NCI-H526 (cell line): ENCODE measurements around the gene ASXL3.

Experiments
- DNase-seq, 2 experiments: peaks; one replicate each; lab custom pipeline; 2025; lab: John Stamatoyannopoulos, UW

ASXL3 gene

GRCh38 chr18:33583901-33584300 is 5.9 kb downstream of the ASXL3 start:
- no peak for DNase-seq

- DNase-seq: no peak
Measured at GRCh38 chr18:33584548-33585430, 6.8 kb downstream of the ASXL3 start.

GRCh38 chr18:33585431-33585775 is 7.4 kb downstream of the ASXL3 start:
- DNase-seq: no peak

GRCh38 chr18:33588361-33588760 is 10.3 kb downstream of the ASXL3 start:
- no peak for DNase-seq

- DNase-seq: no peak
Measured at GRCh38 chr18:33593261-33593660, 15.2 kb downstream of the ASXL3 start.

- no peak for DNase-seq
Measured at GRCh38 chr18:33594799-33595198, 16.8 kb downstream of the ASXL3 start.

GRCh38 chr18:33596178-33596854 is 18.3 kb downstream of the ASXL3 start:
- DNase-seq: no peak

- DNase-seq: no peak
Measured at GRCh38 chr18:33600846-33601245, 22.8 kb downstream of the ASXL3 start.

- DNase-seq: no peak
Measured at GRCh38 chr18:33603454-33603853, 25.4 kb downstream of the ASXL3 start.

- no peak for DNase-seq
Measured at GRCh38 chr18:33605250-33605649, 27.2 kb downstream of the ASXL3 start.

GRCh38 chr18:33606621-33607020 is 28.6 kb downstream of the ASXL3 start:
- no peak for DNase-seq

GRCh38 chr18:33611525-33612135 is 33.6 kb downstream of the ASXL3 start:
- no peak for DNase-seq

- no peak for DNase-seq
Measured at GRCh38 chr18:33612632-33613031, 34.6 kb downstream of the ASXL3 start.

GRCh38 chr18:33616556-33616955 is 38.5 kb downstream of the ASXL3 start:
- DNase-seq: no peak

- DNase-seq: no peak
Measured at GRCh38 chr18:33627114-33627513, 49.1 kb downstream of the ASXL3 start.

- DNase-seq: no peak
Measured at GRCh38 chr18:33630476-33630875, 52.5 kb downstream of the ASXL3 start.

- no peak for DNase-seq
Measured at GRCh38 chr18:33641141-33641540, 63.1 kb downstream of the ASXL3 start.

GRCh38 chr18:33644494-33644893 is 66.5 kb downstream of the ASXL3 start:
- no peak for DNase-seq

- no peak for DNase-seq
Measured at GRCh38 chr18:33647365-33647764, 69.3 kb downstream of the ASXL3 start.

GRCh38 chr18:33652635-33653034 is 74.6 kb downstream of the ASXL3 start:
- DNase-seq: no peak

GRCh38 chr18:33653231-33653630 is 75.2 kb downstream of the ASXL3 start:
- DNase-seq: no peak

- DNase-seq: no peak
Measured at GRCh38 chr18:33656889-33657448, 79.0 kb downstream of the ASXL3 start.
